HUES64 (cell line): ENCODE measurements around the gene ANO7.

Experiments
- H3K27ac ChIP-seq: 2 replicates; pipeline ENCODE4 v1.7.0; 2013; ENCODE audit warnings: low read depth, low read length, inconsistent platforms
- H3K27me3 ChIP-seq: 2 replicates; pipeline ENCODE4 v1.6.1; 2013; ENCODE audit warnings: mild to moderate bottlenecking, low read length; ENCODE audit not compliant: insufficient read depth
- H3K36me3 ChIP-seq: 2 replicates; pipeline ENCODE4 v1.6.1; 2013; ENCODE audit warnings: mild to moderate bottlenecking, low read length; ENCODE audit not compliant: insufficient read depth
- H3K4me1 ChIP-seq: 2 replicates; pipeline ENCODE4 v1.6.1; 2013; ENCODE audit warnings: mild to moderate bottlenecking, low read length, moderate library complexity; ENCODE audit not compliant: insufficient read depth
- H3K4me3 ChIP-seq: 2 replicates; pipeline ENCODE4 v1.5.1; 2013; ENCODE audit warnings: mild to moderate bottlenecking, low read length, moderate library complexity
- H3K9ac ChIP-seq: 2 replicates; pipeline ENCODE4 v1.6.1; 2013; ENCODE audit warnings: mild to moderate bottlenecking, low read depth, low read length
- H3K9me3 ChIP-seq: 2 replicates; pipeline ENCODE4 v1.6.1; 2013; ENCODE audit warnings: low read depth, low read length; ENCODE audit not compliant: insufficient read depth
- WGBS: fragments of 150-250, 120-280 bp; methylation state at CpG from one replicate; pipeline ENCODE4 v1.1.7; 2013; ENCODE audit warnings: missing lambda C conversion rate; 5-methylcytosine and 5-hydroxymethylcytosine counted together

The ANO7 gene

DNA sequence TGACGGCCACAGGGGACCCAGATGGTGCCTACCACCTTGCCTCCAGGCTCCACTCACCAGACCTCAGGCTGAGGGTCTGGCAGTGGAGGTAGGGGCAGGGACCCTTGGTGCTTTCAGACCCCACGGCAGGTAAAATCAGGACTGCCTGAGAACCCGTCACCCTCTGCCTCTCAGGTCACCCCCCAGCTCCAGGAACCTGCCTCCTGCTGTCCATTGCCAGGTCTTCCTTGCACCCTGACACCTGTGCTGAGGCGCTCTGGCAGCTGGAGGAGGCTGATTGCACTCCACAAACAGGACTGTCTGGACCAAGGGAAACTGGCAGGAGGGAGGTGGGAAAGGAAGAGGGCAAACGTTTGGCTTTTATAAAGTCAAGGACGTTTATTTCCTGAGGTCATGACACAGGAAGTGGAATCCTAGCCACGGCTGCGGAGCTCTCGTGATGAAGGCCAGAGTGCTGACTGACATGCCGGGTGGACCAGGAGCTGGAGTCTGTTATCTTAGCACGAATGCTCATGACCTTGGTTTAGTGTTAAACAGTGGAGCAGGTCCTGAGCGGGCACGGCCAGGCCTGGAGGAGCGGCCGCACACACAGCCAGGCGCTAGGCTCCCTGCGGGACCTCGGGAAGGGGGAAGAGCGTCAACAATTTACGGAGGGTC lies 40.5 kb downstream of the ANO7 start:
- no peaks in the 10 kb centered on the region for H3K9me3 ChIP-seq
- no peak overlapping the region for H3K4me3 ChIP-seq
- no peak overlapping the region for H3K27ac ChIP-seq
- no peaks in the 10 kb centered on the region for H3K27me3 ChIP-seq
- H3K9ac ChIP-seq = no peak overlapping the region
- H3K36me3 ChIP-seq = peaks cover 81% of the 10 kb centered on the region
- H3K4me1 ChIP-seq = peaks cover under 1% of the 10 kb centered on the region; the same call in 1 of the 2 replicates
- WGBS = 93% methylated on average over 20 of the region's 20 CpGs

GRCh38 chr2:241229563-241230401 lies 41.3 kb downstream of the ANO7 start:
- H3K9me3 ChIP-seq = no peaks in the 10 kb centered on the region
- no peaks in the 10 kb centered on the region for H3K4me1 ChIP-seq
- WGBS = 96% methylated on average over 29 of the region's 29 CpGs
- H3K4me3 ChIP-seq = no peak overlapping the region
- no peaks in the 10 kb centered on the region for H3K27me3 ChIP-seq
- H3K27ac ChIP-seq = no peak overlapping the region
- no peak overlapping the region for H3K9ac ChIP-seq
- peaks cover 88% of the 10 kb centered on the region for H3K36me3 ChIP-seq

DNA sequence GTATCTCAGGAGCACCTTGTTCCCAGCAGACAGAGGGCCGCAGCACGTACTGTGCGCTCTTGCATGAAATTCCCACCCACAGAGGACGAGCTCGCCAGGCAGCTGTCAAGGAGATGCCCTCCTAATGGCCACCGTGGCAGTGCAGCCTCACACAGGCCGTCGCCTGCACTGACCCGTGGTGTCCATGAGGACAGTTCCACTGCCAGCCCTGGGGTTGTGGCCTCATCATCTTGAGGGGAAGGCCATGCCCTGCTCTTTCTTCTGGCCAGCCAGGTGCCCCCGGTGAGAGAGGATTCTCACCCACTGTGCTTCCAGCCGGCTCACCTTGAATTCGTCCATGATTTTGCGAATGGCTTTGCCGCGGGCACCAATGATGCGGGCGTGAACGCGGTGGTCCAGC lies 42.0 kb downstream of the ANO7 start:
- Histone ChIP-seq H3K36me3 (peaks cover 89% of the 10 kb centered on the region), H3K9ac (no peak overlapping the region), H3K27me3 (no peaks in the 10 kb centered on the region), H3K4me1 (no peaks in the 10 kb centered on the region), H3K27ac (no peak overlapping the region), H3K4me3 (no peak overlapping the region), H3K9me3 (no peaks in the 10 kb centered on the region)
- WGBS = 95% methylated on average over 19 of the region's 19 CpGs

DNA sequence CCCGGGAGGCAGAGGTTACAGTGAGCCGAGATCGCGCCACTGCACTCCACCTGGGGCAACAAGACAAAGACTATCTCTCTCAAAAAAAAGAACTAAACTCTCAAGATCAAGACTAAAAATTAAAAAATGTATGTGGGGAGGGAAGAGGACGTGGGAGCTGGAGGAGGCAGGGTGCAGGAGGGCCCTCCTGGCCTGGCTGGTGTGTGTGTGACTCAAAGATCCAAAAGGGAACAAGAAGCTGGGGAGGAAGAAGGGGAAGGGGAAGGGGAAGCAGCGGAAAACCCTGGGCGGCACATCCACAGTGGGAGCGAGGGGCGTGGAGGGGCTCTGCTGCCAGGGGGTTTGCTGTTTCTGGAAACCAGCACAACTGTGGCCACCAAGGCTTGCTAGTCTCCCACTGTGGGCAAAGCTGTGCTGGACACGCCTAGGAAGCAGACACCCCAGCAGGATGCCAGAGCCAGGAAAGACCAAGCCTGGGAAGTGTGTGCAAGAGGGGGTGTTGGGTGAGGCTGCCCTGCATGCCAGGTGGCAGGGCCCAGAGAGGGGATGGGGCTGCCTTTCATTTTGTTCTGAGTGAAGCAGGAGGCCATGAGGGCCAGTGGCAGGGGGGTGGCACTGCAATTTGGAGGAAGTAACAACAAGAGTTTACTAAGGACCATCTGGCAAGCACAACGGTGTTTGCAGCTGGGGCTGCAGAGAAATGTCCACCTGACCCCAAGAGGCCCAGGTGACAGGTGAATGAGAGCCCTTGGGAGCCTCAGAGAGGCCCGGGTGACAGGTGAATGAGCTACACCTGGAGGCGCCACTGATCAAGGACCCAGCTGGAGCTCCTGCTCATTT lies 44.5 kb downstream of the ANO7 start:
- 94% methylated on average over 13 of the region's 13 CpGs for WGBS
- H3K9me3 ChIP-seq = no peaks in the 10 kb centered on the region
- H3K27ac ChIP-seq = no peak overlapping the region
- H3K4me1 ChIP-seq = no peaks in the 10 kb centered on the region
- no peak overlapping the region for H3K9ac ChIP-seq
- no peak overlapping the region for H3K4me3 ChIP-seq
- no peaks in the 10 kb centered on the region for H3K27me3 ChIP-seq
- H3K36me3 ChIP-seq = peaks cover 96% of the 10 kb centered on the region

GRCh38 chr2:241234066-241234790 lies 45.8 kb downstream of the ANO7 start:
- peaks cover 96% of the 10 kb centered on the region for H3K36me3 ChIP-seq
- no peak overlapping the region for H3K27ac ChIP-seq
- H3K9ac ChIP-seq = no peak overlapping the region
- H3K4me3 ChIP-seq = no peak overlapping the region
- H3K4me1 ChIP-seq = no peaks in the 10 kb centered on the region
- no peaks in the 10 kb centered on the region for H3K9me3 ChIP-seq
- H3K27me3 ChIP-seq = no peaks in the 10 kb centered on the region
- 94% methylated on average over 21 of the region's 21 CpGs for WGBS

DNA sequence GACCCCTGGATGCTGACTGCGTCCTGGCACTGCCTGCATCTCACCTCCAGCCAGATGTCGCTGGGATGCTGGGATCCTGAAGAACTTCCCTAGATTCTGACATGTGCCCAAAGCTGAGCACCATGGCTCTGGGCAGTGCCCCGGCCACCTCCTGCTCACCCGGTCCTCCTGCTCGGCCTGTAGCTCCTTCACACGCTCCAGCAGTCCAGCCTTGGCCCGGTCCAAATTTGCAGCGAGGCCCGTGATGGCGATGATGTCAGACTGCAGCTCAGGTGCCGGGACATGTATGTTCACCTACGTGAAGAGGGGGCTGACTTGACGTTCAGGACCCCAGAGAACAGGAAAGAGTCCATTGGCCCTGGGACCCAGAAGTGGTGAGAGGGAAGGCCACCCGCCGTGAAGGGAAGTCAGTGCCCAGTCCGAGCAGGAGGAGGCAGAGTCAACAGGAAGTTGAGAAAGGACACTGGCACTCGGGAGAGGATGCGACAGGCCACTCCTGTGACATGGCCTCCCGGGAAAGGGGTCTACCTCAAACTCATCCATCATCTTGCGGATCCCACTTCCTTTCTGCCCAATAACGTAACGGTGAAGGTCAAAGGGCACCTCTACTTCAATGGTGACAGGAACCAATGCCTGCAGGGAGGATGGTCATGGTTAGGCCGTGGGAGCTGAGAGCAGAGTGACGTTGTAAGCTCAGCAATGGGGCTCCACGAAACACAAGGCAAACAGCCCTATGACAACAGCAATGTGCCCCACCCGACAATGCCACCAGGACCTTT lies 46.7 kb downstream of the ANO7 start:
- peaks cover 97% of the 10 kb centered on the region for H3K36me3 ChIP-seq
- WGBS = 95% methylated on average over 26 of the region's 26 CpGs

DNA sequence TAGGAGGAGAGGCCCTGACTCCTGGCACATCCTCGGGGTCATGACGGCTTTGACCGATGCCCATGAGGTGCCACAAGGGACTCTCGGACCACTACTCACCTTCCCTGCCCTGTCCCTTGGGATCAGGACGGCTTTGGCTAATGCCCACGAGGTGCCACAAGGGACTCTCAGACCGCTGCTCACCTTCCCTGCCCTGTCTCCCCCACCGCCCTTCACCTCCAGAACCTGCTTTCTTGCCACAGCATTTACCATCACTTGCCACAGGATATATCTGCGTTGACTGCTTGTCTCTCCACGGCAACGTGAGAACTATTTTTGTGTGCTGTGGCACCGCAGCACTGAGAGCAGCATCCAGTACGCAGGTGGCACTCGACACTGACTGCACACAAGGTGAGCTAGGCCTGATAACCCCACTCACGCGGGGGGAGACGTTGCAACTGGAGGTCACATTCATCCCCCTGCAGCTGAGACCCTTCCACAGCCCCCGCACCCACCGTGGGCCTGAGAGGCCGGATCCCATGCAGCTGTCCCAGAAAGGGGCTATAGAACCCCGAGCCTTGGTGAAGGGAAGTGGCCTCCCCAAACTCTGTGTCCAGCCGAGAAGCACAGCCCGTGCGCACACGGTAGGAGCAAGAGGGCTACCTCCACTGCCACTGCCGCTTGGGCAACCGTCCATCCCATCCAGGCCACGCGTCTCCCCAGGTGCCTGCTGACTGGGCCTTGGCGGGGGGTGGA lies 47.5 kb downstream of the ANO7 start:
- Histone ChIP-seq H3K36me3 (peaks cover 98% of the 10 kb centered on the region), H3K9me3 (no peaks in the 10 kb centered on the region), H3K27me3 (no peaks in the 10 kb centered on the region), H3K4me1 (no peaks in the 10 kb centered on the region), H3K4me3 (no peak overlapping the region), H3K27ac (no peak overlapping the region), H3K9ac (no peak overlapping the region)
- WGBS = 94% methylated on average over 30 of the region's 30 CpGs

More for the DNA sequence above, 46.7 kb downstream of the ANO7 start:
- Histone ChIP-seq H3K27me3 (no peaks in the 10 kb centered on the region), H3K9me3 (no peaks in the 10 kb centered on the region), H3K9ac (no peak overlapping the region), H3K4me1 (no peaks in the 10 kb centered on the region), H3K4me3 (no peak overlapping the region), H3K27ac (no peak overlapping the region)

GRCh38 chr2:241237047-241237446 lies 48.6 kb downstream of the ANO7 start:
- Histone ChIP-seq H3K27ac (no peak overlapping the region), H3K9ac (no peak overlapping the region), H3K27me3 (no peaks in the 10 kb centered on the region), H3K9me3 (no peaks in the 10 kb centered on the region), H3K36me3 (peaks cover 99% of the 10 kb centered on the region), H3K4me1 (no peaks in the 10 kb centered on the region), H3K4me3 (no peak overlapping the region)
- 94% methylated on average over 4 of the region's 6 CpGs for WGBS

DNA sequence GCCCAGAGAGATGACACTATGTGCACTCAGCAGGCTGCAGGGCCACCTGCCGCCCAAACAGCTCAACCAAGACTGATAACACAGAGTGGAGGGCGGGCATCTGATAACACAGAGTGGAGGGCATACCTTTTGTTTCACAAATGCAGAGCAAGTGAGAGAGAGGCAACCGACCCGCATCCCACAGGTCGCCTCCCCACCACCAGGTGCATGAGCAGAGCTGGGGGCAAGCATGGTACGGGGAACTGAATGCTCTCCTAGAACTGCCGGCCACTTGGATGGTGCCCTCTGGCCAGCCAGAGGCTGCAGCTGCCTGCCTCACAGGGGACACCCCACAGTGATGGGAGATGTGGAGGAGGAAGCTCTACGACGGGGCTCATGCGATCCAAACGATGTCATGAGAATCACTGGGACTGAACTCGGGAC lies 49.5 kb downstream of the ANO7 start:
- H3K27me3 ChIP-seq = no peaks in the 10 kb centered on the region
- 89% methylated on average over 12 of the region's 12 CpGs for whole genome bisulfite sequencing
- H3K9ac ChIP-seq = no peak overlapping the region
- no peaks in the 10 kb centered on the region for H3K9me3 ChIP-seq
- H3K36me3 ChIP-seq = peaks cover 99% of the 10 kb centered on the region
- H3K27ac ChIP-seq = no peak overlapping the region
- no peaks in the 10 kb centered on the region for H3K4me1 ChIP-seq
- H3K4me3 ChIP-seq = no peak overlapping the region
